Measurements from ENCODE around the gene HS6ST3.

- TF ChIP-seq CTCF (IDR thresholded peaks at IDR 0.05; ENCODE audit: borderline replicate concordance, extremely low read depth, low read length, poor library complexity, severe bottlenecking) (no peak), EZH2 (IDR thresholded peaks at IDR 0.05; ENCODE audit: borderline replicate concordance, low read depth, low read length, severe bottlenecking) (no peak)
Observed at GRCh38 chr13:96193728-96194310, 103.9 kb downstream of the HS6ST3 start.

Measured in DND-41 (cell line).